Measurements from ENCODE around the gene KCNA10. TPM values are rescaled to one million over a fixed set of nuclear protein-coding genes. Genes with fewer than 3 reads are reported as not detected.

KCNA10 gene
- total RNA-seq, 1 experiment from 2014 or later: not detected

DNA sequence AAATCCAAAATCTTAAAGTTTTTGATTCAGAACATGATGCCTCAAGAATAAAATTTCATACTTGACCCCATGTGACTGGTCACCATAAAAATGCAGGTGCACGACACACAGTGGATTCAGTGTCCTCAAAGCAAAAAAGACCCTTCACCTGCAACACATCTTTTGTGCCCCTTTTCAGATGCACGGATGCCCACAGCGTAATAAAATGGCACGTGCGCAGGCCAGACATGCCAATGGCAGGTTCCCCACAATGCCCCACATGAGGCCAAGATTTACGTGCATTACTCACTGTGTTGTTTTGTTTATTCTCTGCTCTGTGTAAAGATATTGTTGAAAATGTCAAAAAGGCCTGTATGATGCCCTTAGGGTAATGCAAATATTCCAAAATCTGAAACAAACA lies 9.3 kb downstream of the KCNA10 start (continued):
- TF ChIP-seq, protein P1, sequence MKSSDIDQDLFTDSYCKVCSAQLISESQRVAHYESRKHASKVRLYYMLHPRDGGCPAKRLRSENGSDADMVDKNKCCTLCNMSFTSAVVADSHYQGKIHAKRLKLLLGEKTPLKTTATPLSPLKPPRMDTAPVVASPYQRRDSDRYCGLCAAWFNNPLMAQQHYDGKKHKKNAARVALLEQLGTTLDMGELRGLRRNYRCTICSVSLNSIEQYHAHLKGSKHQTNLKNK (CRISPR knock-in tag; IDR thresholded peaks at IDR 0.05): no peak
- TF ChIP-seq ZNF396 (CRISPR knock-in tag; IDR thresholded peaks at IDR 0.05; ENCODE audit: borderline replicate concordance): no peak
- TF ChIP-seq CREB1 (CRISPR knock-in tag; IDR thresholded peaks at IDR 0.05): no peak
- TF ChIP-seq, protein P2, sequence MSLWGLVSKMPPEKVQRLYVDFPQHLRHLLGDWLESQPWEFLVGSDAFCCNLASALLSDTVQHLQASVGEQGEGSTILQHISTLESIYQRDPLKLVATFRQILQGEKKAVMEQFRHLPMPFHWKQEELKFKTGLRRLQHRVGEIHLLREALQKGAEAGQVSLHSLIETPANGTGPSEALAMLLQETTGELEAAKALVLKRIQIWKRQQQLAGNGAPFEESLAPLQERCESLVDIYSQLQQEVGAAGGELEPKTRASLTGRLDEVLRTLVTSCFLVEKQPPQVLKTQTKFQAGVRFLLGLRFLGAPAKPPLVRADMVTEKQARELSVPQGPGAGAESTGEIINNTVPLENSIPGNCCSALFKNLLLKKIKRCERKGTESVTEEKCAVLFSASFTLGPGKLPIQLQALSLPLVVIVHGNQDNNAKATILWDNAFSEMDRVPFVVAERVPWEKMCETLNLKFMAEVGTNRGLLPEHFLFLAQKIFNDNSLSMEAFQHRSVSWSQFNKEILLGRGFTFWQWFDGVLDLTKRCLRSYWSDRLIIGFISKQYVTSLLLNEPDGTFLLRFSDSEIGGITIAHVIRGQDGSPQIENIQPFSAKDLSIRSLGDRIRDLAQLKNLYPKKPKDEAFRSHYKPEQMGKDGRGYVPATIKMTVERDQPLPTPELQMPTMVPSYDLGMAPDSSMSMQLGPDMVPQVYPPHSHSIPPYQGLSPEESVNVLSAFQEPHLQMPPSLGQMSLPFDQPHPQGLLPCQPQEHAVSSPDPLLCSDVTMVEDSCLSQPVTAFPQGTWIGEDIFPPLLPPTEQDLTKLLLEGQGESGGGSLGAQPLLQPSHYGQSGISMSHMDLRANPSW (CRISPR knock-in tag; conservative IDR thresholded peaks at IDR 0.05; ENCODE audit: low read depth): no peak
- TF ChIP-seq MXD4 (CRISPR knock-in tag; IDR thresholded peaks at IDR 0.05; ENCODE audit: borderline replicate concordance): no peak
- TF ChIP-seq, protein P3, sequence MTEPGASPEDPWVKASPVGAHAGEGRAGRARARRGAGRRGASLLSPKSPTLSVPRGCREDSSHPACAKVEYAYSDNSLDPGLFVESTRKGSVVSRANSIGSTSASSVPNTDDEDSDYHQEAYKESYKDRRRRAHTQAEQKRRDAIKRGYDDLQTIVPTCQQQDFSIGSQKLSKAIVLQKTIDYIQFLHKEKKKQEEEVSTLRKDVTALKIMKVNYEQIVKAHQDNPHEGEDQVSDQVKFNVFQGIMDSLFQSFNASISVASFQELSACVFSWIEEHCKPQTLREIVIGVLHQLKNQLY (CRISPR knock-in tag; IDR thresholded peaks at IDR 0.05): no peak
- TF ChIP-seq, protein P4, sequence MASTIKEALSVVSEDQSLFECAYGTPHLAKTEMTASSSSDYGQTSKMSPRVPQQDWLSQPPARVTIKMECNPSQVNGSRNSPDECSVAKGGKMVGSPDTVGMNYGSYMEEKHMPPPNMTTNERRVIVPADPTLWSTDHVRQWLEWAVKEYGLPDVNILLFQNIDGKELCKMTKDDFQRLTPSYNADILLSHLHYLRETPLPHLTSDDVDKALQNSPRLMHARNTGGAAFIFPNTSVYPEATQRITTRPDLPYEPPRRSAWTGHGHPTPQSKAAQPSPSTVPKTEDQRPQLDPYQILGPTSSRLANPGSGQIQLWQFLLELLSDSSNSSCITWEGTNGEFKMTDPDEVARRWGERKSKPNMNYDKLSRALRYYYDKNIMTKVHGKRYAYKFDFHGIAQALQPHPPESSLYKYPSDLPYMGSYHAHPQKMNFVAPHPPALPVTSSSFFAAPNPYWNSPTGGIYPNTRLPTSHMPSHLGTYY (CRISPR knock-in tag; IDR thresholded peaks at IDR 0.05): no peak
- TF ChIP-seq FOXJ3 (CRISPR knock-in tag; IDR thresholded peaks at IDR 0.05; ENCODE audit: borderline replicate concordance): no peak
- no peak for TF ChIP-seq FOXK1 (CRISPR knock-in tag; IDR thresholded peaks at IDR 0.05)
- TF ChIP-seq ZNF219 (CRISPR knock-in tag; IDR thresholded peaks at IDR 0.05; ENCODE audit: borderline replicate concordance): no peak
- TF ChIP-seq GABPB1 (CRISPR knock-in tag; IDR thresholded peaks at IDR 0.05): no peak
- TF ChIP-seq TEAD1 (CRISPR knock-in tag; IDR thresholded peaks at IDR 0.05): no peak
- TF ChIP-seq, protein P5, sequence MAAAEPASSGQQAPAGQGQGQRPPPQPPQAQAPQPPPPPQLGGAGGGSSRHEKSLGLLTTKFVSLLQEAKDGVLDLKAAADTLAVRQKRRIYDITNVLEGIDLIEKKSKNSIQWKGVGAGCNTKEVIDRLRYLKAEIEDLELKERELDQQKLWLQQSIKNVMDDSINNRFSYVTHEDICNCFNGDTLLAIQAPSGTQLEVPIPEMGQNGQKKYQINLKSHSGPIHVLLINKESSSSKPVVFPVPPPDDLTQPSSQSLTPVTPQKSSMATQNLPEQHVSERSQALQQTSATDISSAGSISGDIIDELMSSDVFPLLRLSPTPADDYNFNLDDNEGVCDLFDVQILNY (CRISPR knock-in tag; IDR thresholded peaks at IDR 0.05): no peak
- TF ChIP-seq ETV6 (CRISPR knock-in tag; IDR thresholded peaks at IDR 0.05): no peak

DNA sequence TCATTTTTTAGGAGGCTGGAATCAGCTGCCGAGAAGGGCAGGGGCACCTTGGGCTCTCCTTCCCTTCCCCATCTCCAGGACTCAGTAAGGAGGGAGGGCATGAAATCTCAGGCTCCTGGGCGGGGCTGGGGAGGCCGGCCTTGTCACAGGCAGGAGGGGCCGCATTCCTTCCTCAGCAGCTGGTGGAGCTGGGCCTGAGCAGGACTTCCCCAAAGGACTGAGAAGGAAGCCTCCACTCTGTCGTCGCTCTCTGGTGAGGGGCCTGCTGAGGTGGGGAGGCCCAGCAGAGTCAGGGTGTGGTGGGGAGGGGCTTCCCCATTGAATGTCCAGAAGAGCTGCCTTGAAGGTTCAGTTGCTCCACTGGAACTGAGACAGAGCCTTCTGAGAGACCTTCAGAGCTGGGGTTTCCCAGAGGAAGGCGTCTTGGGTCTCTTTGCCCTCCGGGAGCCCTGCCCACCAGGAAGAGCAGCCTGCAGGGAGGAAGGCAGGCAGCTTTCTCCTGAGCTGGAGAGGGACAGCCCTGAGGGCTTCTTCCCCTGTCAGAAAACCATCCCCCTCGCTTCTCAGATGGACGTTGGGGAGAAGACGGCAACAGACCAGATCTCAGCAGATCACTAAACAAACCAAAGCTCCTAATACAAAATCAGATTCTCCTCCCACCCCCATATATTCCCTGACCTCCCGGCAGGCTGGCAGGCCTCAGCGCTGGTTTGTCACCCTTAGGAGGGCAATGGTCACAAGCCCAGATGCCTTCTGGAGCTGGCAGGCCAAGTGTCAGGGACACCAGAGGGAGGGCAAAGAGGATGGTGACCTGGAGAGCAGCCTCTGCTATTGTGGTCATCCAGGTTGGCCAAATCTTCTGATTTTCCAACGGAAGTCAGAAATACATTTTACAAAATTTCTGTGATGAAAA lies 10.7 kb downstream of the KCNA10 start:
- H3K27ac Mint-ChIP-seq: no peak overlapping the region
- TF ChIP-seq ETV6 (CRISPR knock-in tag; IDR thresholded peaks at IDR 0.05) (no peak), TCF7 (CRISPR knock-in tag; IDR thresholded peaks at IDR 0.05; ENCODE audit: low read depth) (no peak), ZNF232 (CRISPR knock-in tag; IDR thresholded peaks at IDR 0.05) (no peak), FOXP1 (CRISPR knock-in tag; IDR thresholded peaks at IDR 0.05; ENCODE audit: borderline replicate concordance) (no peak), NFYB (CRISPR knock-in tag; conservative IDR thresholded peaks at IDR 0.05; ENCODE audit: low read depth) (no peak), RORB (CRISPR knock-in tag; IDR thresholded peaks at IDR 0.05) (no peak), NFE2L1 (CRISPR knock-in tag; IDR thresholded peaks at IDR 0.05) (no peak), CREB1 (CRISPR knock-in tag; IDR thresholded peaks at IDR 0.05) (no peak)
- TF ChIP-seq, protein P6, sequence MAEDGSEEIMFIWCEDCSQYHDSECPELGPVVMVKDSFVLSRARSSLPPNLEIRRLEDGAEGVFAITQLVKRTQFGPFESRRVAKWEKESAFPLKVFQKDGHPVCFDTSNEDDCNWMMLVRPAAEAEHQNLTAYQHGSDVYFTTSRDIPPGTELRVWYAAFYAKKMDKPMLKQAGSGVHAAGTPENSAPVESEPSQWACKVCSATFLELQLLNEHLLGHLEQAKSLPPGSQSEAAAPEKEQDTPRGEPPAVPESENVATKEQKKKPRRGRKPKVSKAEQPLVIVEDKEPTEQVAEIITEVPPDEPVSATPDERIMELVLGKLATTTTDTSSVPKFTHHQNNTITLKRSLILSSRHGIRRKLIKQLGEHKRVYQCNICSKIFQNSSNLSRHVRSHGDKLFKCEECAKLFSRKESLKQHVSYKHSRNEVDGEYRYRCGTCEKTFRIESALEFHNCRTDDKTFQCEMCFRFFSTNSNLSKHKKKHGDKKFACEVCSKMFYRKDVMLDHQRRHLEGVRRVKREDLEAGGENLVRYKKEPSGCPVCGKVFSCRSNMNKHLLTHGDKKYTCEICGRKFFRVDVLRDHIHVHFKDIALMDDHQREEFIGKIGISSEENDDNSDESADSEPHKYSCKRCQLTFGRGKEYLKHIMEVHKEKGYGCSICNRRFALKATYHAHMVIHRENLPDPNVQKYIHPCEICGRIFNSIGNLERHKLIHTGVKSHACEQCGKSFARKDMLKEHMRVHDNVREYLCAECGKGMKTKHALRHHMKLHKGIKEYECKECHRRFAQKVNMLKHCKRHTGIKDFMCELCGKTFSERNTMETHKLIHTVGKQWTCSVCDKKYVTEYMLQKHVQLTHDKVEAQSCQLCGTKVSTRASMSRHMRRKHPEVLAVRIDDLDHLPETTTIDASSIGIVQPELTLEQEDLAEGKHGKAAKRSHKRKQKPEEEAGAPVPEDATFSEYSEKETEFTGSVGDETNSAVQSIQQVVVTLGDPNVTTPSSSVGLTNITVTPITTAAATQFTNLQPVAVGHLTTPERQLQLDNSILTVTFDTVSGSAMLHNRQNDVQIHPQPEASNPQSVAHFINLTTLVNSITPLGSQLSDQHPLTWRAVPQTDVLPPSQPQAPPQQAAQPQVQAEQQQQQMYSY (CRISPR knock-in tag; IDR thresholded peaks at IDR 0.05): no peak
- TF ChIP-seq, protein P7, sequence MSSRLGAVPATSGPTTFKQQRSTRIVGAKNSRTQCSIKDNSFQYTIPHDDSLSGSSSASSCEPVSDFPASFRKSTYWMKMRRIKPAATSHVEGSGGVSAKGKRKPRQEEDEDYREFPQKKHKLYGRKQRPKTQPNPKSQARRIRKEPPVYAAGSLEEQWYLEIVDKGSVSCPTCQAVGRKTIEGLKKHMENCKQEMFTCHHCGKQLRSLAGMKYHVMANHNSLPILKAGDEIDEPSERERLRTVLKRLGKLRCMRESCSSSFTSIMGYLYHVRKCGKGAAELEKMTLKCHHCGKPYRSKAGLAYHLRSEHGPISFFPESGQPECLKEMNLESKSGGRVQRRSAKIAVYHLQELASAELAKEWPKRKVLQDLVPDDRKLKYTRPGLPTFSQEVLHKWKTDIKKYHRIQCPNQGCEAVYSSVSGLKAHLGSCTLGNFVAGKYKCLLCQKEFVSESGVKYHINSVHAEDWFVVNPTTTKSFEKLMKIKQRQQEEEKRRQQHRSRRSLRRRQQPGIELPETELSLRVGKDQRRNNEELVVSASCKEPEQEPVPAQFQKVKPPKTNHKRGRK (CRISPR knock-in tag; IDR thresholded peaks at IDR 0.05; ENCODE audit: borderline replicate concordance): no peak

More for the DNA sequence above, 10.7 kb downstream of the KCNA10 start:
- Mint-ChIP-seq H3K4me1 (peaks cover 13% of the 10 kb centered on the region), H3K4me3 (no peak overlapping the region), H3K36me3 (no peaks in the 10 kb centered on the region), H3K27me3 (ENCODE audit: low read depth) (no peaks in the 10 kb centered on the region; the same call in none of the 2 replicates), H3K9me3 (no peaks in the 10 kb centered on the region)
- POLR2A ChIA-PET: interaction anchor here (0.6 kb wide), 1 partner anchor 85 kb away, joined by 4 read pairs; no protein-coding TSS in a partner anchor
- CTCF ChIA-PET: interaction anchor here (0.9 to 2.6 kb wide), 9 partner anchors 10 to 311 kb away, joined by 3 to 17 read pairs (median 4); no protein-coding TSS in a partner anchor
- ATAC-seq (peak; percentile 96), DNase-seq (ENCODE audit: low spot score) (peak; percentile 64)

All from WTC11 (cell line).